Measurements from ENCODE around the gene INSRR.

The INSRR gene

DNA sequence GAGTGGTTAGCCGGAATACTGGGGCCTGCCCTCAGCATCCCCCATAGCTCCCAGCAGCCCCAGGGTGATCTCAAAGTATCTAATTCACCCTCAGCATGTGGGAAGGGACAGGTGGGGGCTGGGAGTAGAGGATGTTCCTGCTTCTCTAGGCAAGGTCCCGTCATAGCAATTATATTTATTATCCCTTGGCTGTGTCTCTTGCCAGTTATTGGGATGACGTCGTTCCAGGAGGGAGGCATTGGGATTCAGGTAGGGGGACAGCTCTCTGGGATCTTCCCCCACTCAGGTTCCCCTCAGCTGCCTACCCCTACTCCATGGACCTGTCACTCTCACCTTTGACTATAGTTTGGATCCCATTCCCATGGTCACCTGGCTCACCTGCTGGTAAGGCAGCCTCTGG, 22.7 kb upstream of the INSRR start:
- no peak overlapping the region for H3K4me3 ChIP-seq (ENCODE audit: low read depth, low read length)
- no peak for DNase-seq (ENCODE audit: low read depth)
- TF ChIP-seq MYC (IDR thresholded peaks at IDR 0.05; ENCODE audit: low read depth, low read length) = no peak
- TF ChIP-seq POLR2A (IDR thresholded peaks at IDR 0.05; ENCODE audit: extremely low read depth, insufficient read length) = no peak
- TF ChIP-seq, protein P1, sequence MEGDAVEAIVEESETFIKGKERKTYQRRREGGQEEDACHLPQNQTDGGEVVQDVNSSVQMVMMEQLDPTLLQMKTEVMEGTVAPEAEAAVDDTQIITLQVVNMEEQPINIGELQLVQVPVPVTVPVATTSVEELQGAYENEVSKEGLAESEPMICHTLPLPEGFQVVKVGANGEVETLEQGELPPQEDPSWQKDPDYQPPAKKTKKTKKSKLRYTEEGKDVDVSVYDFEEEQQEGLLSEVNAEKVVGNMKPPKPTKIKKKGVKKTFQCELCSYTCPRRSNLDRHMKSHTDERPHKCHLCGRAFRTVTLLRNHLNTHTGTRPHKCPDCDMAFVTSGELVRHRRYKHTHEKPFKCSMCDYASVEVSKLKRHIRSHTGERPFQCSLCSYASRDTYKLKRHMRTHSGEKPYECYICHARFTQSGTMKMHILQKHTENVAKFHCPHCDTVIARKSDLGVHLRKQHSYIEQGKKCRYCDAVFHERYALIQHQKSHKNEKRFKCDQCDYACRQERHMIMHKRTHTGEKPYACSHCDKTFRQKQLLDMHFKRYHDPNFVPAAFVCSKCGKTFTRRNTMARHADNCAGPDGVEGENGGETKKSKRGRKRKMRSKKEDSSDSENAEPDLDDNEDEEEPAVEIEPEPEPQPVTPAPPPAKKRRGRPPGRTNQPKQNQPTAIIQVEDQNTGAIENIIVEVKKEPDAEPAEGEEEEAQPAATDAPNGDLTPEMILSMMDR (IDR thresholded peaks at IDR 0.05; ENCODE audit: low read depth, low read length) = no peak
- TF ChIP-seq, protein P2, sequence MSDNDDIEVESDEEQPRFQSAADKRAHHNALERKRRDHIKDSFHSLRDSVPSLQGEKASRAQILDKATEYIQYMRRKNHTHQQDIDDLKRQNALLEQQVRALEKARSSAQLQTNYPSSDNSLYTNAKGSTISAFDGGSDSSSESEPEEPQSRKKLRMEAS (IDR thresholded peaks at IDR 0.05; ENCODE audit: low read depth, low read length) = no peak

- TF ChIP-seq MYC (IDR thresholded peaks at IDR 0.05; ENCODE audit: low read depth, low read length) (no peak), POLR2A (IDR thresholded peaks at IDR 0.05; ENCODE audit: extremely low read depth, insufficient read length) (no peak)
- TF ChIP-seq, protein P2 (IDR thresholded peaks at IDR 0.05; ENCODE audit: low read depth, low read length) = no peak
- TF ChIP-seq, protein P1 (IDR thresholded peaks at IDR 0.05; ENCODE audit: low read depth, low read length) = no peak
- DNase-seq (ENCODE audit: low read depth) = no peak
- no peak overlapping the region for H3K4me3 ChIP-seq (ENCODE audit: low read depth, low read length)
Observed at GRCh38 chr1:156881101-156881500, 22.2 kb upstream of the INSRR start.

- DNase-seq (ENCODE audit: low read depth) = no peak
- no peak overlapping the region for H3K4me3 ChIP-seq (ENCODE audit: low read depth, low read length)
- TF ChIP-seq, protein P1 (IDR thresholded peaks at IDR 0.05; ENCODE audit: low read depth, low read length) = no peak
- TF ChIP-seq MYC (IDR thresholded peaks at IDR 0.05; ENCODE audit: low read depth, low read length) (no peak), POLR2A (IDR thresholded peaks at IDR 0.05; ENCODE audit: extremely low read depth, insufficient read length) (no peak)
- TF ChIP-seq, protein P2 (IDR thresholded peaks at IDR 0.05; ENCODE audit: low read depth, low read length) = no peak
Observed at GRCh38 chr1:156880473-156880872, 21.6 kb upstream of the INSRR start.

- no peak for DNase-seq (ENCODE audit: low read depth)
- no peak overlapping the region for H3K4me3 ChIP-seq (ENCODE audit: low read depth, low read length)
- TF ChIP-seq MYC (IDR thresholded peaks at IDR 0.05; ENCODE audit: low read depth, low read length) (no peak), POLR2A (IDR thresholded peaks at IDR 0.05; ENCODE audit: extremely low read depth, insufficient read length) (no peak)
Observed at GRCh38 chr1:156879876-156880275, 21.0 kb upstream of the INSRR start.

DNA sequence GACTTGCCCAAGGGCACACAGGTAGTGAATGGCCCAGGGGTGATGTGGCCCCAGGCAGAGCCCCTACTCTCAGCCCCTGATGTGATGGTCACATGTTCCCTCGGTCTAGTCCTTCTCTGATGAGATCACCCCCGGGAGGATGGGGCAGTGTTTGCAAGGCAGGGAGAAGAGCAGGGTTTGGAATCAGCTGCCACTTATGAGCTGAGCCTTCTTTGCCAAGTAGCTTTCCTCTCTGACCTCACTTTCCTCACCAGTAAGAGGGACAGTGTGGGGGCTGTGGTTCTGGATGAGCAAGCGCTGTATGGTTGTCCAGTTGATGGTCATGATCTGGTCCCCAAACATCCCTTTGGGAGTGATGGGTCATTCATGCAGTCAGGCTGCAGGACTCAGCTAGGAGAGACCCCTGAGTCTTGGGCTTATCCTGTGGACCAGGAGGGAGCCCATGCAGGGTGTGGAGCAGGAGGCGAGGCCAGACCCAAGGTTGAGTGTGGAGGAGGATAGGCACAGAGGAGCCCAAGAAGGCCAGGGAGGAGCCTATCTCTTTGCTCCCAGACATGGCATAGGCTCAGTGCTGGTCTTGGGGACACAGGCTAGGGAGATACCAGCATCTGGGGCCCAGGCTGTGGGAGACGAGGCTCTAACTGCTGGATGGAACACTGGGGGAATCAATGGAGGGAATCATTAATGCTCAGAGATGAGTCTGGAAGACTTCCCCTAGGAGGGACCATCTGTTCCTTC, 18.7 kb upstream of the INSRR start:
- DNase-seq (ENCODE audit: low read depth) = no peak
- H3K4me3 ChIP-seq (ENCODE audit: low read depth, low read length) = no peak overlapping the region
- TF ChIP-seq, protein P2 (IDR thresholded peaks at IDR 0.05; ENCODE audit: low read depth, low read length) = no peak
- TF ChIP-seq, protein P1 (IDR thresholded peaks at IDR 0.05; ENCODE audit: low read depth, low read length) = no peak
- no peak for TF ChIP-seq POLR2A (IDR thresholded peaks at IDR 0.05; ENCODE audit: extremely low read depth, insufficient read length)
- no peak for TF ChIP-seq MYC (IDR thresholded peaks at IDR 0.05; ENCODE audit: low read depth, low read length)

DNA sequence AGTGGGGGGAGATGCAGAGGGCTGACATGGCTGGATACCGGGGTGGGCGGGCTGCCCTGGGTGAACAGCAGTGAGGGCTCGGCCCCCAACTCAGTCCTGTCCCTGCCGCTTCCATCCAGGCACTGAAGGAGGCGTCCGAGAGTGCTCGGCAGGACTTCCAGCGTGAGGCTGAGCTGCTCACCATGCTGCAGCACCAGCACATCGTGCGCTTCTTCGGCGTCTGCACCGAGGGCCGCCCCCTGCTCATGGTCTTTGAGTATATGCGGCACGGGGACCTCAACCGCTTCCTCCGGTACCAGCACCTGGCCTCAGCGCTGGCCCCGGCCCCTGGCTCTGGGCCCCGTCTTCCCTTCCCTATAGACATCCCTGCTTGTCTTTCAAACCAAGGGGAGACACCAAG, 17.4 kb upstream of the INSRR start:
- no peak overlapping the region for H3K4me3 ChIP-seq (ENCODE audit: low read depth, low read length)
- DNase-seq (ENCODE audit: low read depth) = no peak
- TF ChIP-seq POLR2A (IDR thresholded peaks at IDR 0.05; ENCODE audit: extremely low read depth, insufficient read length) = no peak
- TF ChIP-seq, protein P2 (IDR thresholded peaks at IDR 0.05; ENCODE audit: low read depth, low read length) = no peak

- DNase-seq (ENCODE audit: low read depth) = no peak
- H3K4me3 ChIP-seq (ENCODE audit: low read depth, low read length) = no peak overlapping the region
- TF ChIP-seq, protein P1 (IDR thresholded peaks at IDR 0.05; ENCODE audit: low read depth, low read length) = no peak
- TF ChIP-seq POLR2A (IDR thresholded peaks at IDR 0.05; ENCODE audit: extremely low read depth, insufficient read length) (no peak), MYC (IDR thresholded peaks at IDR 0.05; ENCODE audit: low read depth, low read length) (no peak)
- TF ChIP-seq, protein P2 (IDR thresholded peaks at IDR 0.05; ENCODE audit: low read depth, low read length) = no peak
Observed at GRCh38 chr1:156875341-156875615, 16.4 kb upstream of the INSRR start.
